PC-3 (cell line): ENCODE results near the gene CALR3.

Experiments used
- CTCF ChIP-seq: fragments of 300-600 bp; sonication (generic); conservative IDR thresholded peaks from 2 replicates; pipeline ENCODE4 v1.5.1; 2017; ENCODE audit warnings: antibody characterized with exemption, low read depth, mild to moderate bottlenecking, low read length
- EZH2 ChIP-seq: fragments of 300-600 bp; sonication (generic); IDR thresholded peaks from one replicate; pipeline ENCODE4 v1.6.1; 2017; ENCODE audit warnings: antibody characterized with exemption, mild to moderate bottlenecking, low read length; ENCODE audit not compliant: unreplicated experiment

- TF ChIP-seq CTCF (no peak), EZH2 (no peak)
Observed at GRCh38 chr19:16537111-16537510, 41.1 kb upstream of the CALR3 start.
